Astrocyte (in vitro differentiated cells and primary cell): ENCODE results near the gene NOL7.

ENCODE experiments used
- CTCF ChIP-seq: IDR thresholded peaks from 2 replicates; pipeline ENCODE4 v1.5.1; 2011; ENCODE audit warnings: low read depth, mild to moderate bottlenecking, inconsistent platforms, low read length, moderate library complexity; ENCODE audit not compliant: insufficient read depth
- EZH2 ChIP-seq: IDR thresholded peaks from 2 replicates; pipeline ENCODE4 v1.6.1; 2012; ENCODE audit warnings: mild to moderate bottlenecking, low read length, inconsistent platforms; ENCODE audit not compliant: insufficient read depth

GRCh38 chr6:13604135-13604534, 11.0 kb upstream of the NOL7 start:
- TF ChIP-seq CTCF: no peak
- no peak for TF ChIP-seq EZH2
